SK-N-SH (cell line): Measurements from ENCODE around the gene PTGR2. TPM values are rescaled to one million over a fixed set of nuclear protein-coding genes. Genes with fewer than 3 reads are reported as not detected.

ENCODE experiments used
- CTCF ChIA-PET: fragments of 300-600, 350-600 bp; formaldehyde crosslinking; extraction: SDS; loops from one replicate; lab custom pipeline; 2021; lab: Yijun Ruan, JAX
- POLR2A ChIA-PET: fragments of 350-600 bp; sonication (Branson Sonifier 250); formaldehyde crosslinking; extraction: SDS; loops from one replicate; lab custom pipeline; 2020; ENCODE audit warnings: antibody characterized with exemption, inconsistent platforms; lab: Yijun Ruan, JAX
- DNase-seq: peaks from one replicate; pipeline ENCODE4 v3.0.0; 2012
- H2AFZ ChIP-seq: fragments of 200-600 bp; sonication (generic); 2 replicates; pipeline ENCODE4 v1.8.1; 2016; ENCODE audit warnings: antibody characterized with exemption, mild to moderate bottlenecking, low read depth
- H3F3A ChIP-seq: fragments of 200-600 bp; sonication (generic); replicated peaks from 2 replicates; pipeline ENCODE3; 2016; ENCODE audit warnings: antibody characterized with exemption, mild to moderate bottlenecking; ENCODE audit not compliant: insufficient read depth
- H3K27ac ChIP-seq, 2 experiments: fragments of 200-500 bp in 1 of 2; fragments of 200-600 bp in 1 of 2; sonication (Bioruptor generic) in 1 of 2; sonication (generic), shearing (Covaris generic) in 1 of 2; 2 replicates each; pipeline versions ENCODE4 v1.5.1 to v1.6.1; 2014 to 2016; ENCODE audit warnings: low read depth in 2 of 2, inconsistent platforms in 1 of 2, low read length in 1 of 2, mild to moderate bottlenecking in 1 of 2, mixed read lengths in 1 of 2
- H3K27me3 ChIP-seq: fragments of 200-600 bp; sonication (generic), shearing (Covaris generic); 2 replicates; pipeline ENCODE4 v1.6.1; 2016; ENCODE audit warnings: mixed run types; ENCODE audit not compliant: insufficient read depth
- H3K36me3 ChIP-seq, 2 experiments: fragments of 200-500 bp in 1 of 2; fragments of 200-600 bp in 1 of 2; sonication (Bioruptor generic) in 1 of 2; sonication (generic) in 1 of 2; replicated peaks in 1 of 2; 2 replicates each; pipeline versions ENCODE3 to v1.5.1; 2014 to 2016; ENCODE audit warnings: low read length in 1 of 2, mild to moderate bottlenecking in 1 of 2; ENCODE audit not compliant: insufficient read depth in 2 of 2, control insufficient read depth in 1 of 2
- H3K4me1 ChIP-seq, 2 experiments: fragments of 200-500 bp in 1 of 2; fragments of 200-600 bp in 1 of 2; sonication (Bioruptor generic) in 1 of 2; sonication (generic), shearing (Covaris generic) in 1 of 2; 2 replicates each; pipeline versions ENCODE4 v1.5.1 to v1.6.1; 2014 to 2016; ENCODE audit warnings: low read depth in 1 of 2, low read length in 1 of 2, mixed run types in 1 of 2; ENCODE audit not compliant: insufficient read depth in 2 of 2, control insufficient read depth in 1 of 2
- H3K4me2 ChIP-seq: fragments of 200-600 bp; sonication (generic), shearing (Covaris generic); 2 replicates; pipeline ENCODE4 v1.6.1; 2017; ENCODE audit warnings: mixed run types
- H3K4me3 ChIP-seq, 2 experiments: fragments of 200-500 bp in 1 of 2; fragments of 200-600 bp in 1 of 2; sonication (Bioruptor generic) in 1 of 2; sonication (generic), shearing (Covaris generic) in 1 of 2; 2 replicates each; pipeline versions ENCODE4 v1.5.1 to v1.8.1; 2014 to 2016; ENCODE audit warnings: low read depth in 2 of 2, inconsistent platforms in 1 of 2, low read length in 1 of 2, mild to moderate bottlenecking in 1 of 2, mixed read lengths in 1 of 2, moderate library complexity in 1 of 2
- H3K79me2 ChIP-seq: fragments of 200-600 bp; sonication (generic); 2 replicates; pipeline ENCODE4 v1.8.1; 2017; ENCODE audit warnings: mild to moderate bottlenecking; ENCODE audit not compliant: insufficient read depth
- H3K9ac ChIP-seq: fragments of 200-600 bp; sonication (generic); 2 replicates; pipeline ENCODE4 v1.6.1; 2017; ENCODE audit warnings: mixed run types
- H3K9me2 ChIP-seq: fragments of 200-600 bp; sonication (generic); 2 replicates; pipeline ENCODE4 v1.6.1; 2017; ENCODE audit warnings: mixed run types
- H3K9me3 ChIP-seq: fragments of 200-600 bp; sonication (generic); 2 replicates; pipeline ENCODE4 v1.6.1; 2017; ENCODE audit warnings: mixed run types, mild to moderate bottlenecking, moderate library complexity
- H4K20me1 ChIP-seq: fragments of 200-600 bp; sonication (generic); 2 replicates; pipeline ENCODE4 v1.6.1; 2017; ENCODE audit warnings: mild to moderate bottlenecking, mixed run types; ENCODE audit not compliant: insufficient read depth
- CHD2 ChIP-seq: fragments of 150-350 bp; IDR thresholded peaks from 2 replicates; pipeline ENCODE4 v1.6.1; 2018; ENCODE audit warnings: low read length; ENCODE audit not compliant: partially characterized antibody
- ELF1 ChIP-seq: IDR thresholded peaks from 2 replicates; pipeline ENCODE4 v1.4.0; 2012
- EP300 ChIP-seq, 2 experiments: IDR thresholded peaks; 2 replicates each; pipeline versions ENCODE4 v1.4.0 to v1.6.1; 2012; ENCODE audit warnings: borderline replicate concordance in 1 of 2, low read depth in 1 of 2, low read length in 1 of 2
- FOXJ3 ChIP-seq: sonication (generic); formaldehyde crosslinking; IDR thresholded peaks from 2 replicates; pipeline ENCODE4 v1.5.1; 2020; ENCODE audit warnings: mild to moderate bottlenecking, missing genetic modification reagents
- FOXM1 ChIP-seq: IDR thresholded peaks from 2 replicates; pipeline ENCODE4 v1.4.0; 2012; ENCODE audit warnings: low read depth, mild to moderate bottlenecking
- JUND ChIP-seq: IDR thresholded peaks from 2 replicates; pipeline ENCODE4 v1.4.0; 2012
- MXI1 ChIP-seq: IDR thresholded peaks from 2 replicates; pipeline ENCODE4 v1.6.1; 2012; ENCODE audit warnings: mild to moderate bottlenecking, low read depth, low read length, improper control_type of control experiment
- NRF1 ChIP-seq: IDR thresholded peaks from 2 replicates; pipeline ENCODE4 v1.6.1; 2012; ENCODE audit warnings: low read depth, mild to moderate bottlenecking, low read length
- RAD21 ChIP-seq: IDR thresholded peaks from 2 replicates; pipeline ENCODE4 v1.6.1; 2012; ENCODE audit warnings: mild to moderate bottlenecking, low read length
- RCOR1 ChIP-seq: fragments of 150-350 bp; IDR thresholded peaks from 2 replicates; pipeline ENCODE4 v1.6.1; 2017; ENCODE audit warnings: antibody characterized with exemption, low read length
- RFX5 ChIP-seq: IDR thresholded peaks from 2 replicates; pipeline ENCODE4 v1.6.1; 2012; ENCODE audit warnings: mild to moderate bottlenecking, improper control_type of control experiment, low read length
- SMC3 ChIP-seq: IDR thresholded peaks from 2 replicates; pipeline ENCODE4 v1.6.1; 2012; ENCODE audit warnings: low read depth, low read length, improper control_type of control experiment
- TEAD4 ChIP-seq: IDR thresholded peaks from 2 replicates; pipeline ENCODE4 v1.4.0; 2012; ENCODE audit warnings: mild to moderate bottlenecking, borderline replicate concordance; ENCODE audit not compliant: insufficient read depth
- WGBS: methylation state at CpG from one replicate; pipeline ENCODE4 v1.1.6; 2017; ENCODE audit warnings: low lambda C conversion rate; 5-methylcytosine and 5-hydroxymethylcytosine counted together
- polyA plus RNA-seq, 3 experiments: library from polyadenylated mRNA; depleted of rRNA; stranded (reverse); fragments of >200 nt; gene quantifications; 2 replicates each; pipeline ENCODE4 v1.2.3, GENCODE V29; 2012
- TF ChIP-seq, protein P1 (sequence below): IDR thresholded peaks from 2 replicates; pipeline ENCODE4 v1.4.0; 2012; ENCODE audit warnings: low read depth, borderline replicate concordance
- TF ChIP-seq, protein P2 (sequence below): IDR thresholded peaks from 2 replicates; pipeline ENCODE4 v1.4.0; 2012; ENCODE audit warnings: low read depth, borderline replicate concordance
- TF ChIP-seq, protein P3 (sequence below): fragments of 150-350 bp; IDR thresholded peaks from 2 replicates; pipeline ENCODE4 v1.6.1; 2017; ENCODE audit warnings: antibody characterized with exemption, low read length, low read depth, borderline replicate concordance

The PTGR2 gene
- polyA plus RNA-seq, 1 of the 3 experiments (the other 2 are of a cell fraction) = 7.1 TPM

DNA sequence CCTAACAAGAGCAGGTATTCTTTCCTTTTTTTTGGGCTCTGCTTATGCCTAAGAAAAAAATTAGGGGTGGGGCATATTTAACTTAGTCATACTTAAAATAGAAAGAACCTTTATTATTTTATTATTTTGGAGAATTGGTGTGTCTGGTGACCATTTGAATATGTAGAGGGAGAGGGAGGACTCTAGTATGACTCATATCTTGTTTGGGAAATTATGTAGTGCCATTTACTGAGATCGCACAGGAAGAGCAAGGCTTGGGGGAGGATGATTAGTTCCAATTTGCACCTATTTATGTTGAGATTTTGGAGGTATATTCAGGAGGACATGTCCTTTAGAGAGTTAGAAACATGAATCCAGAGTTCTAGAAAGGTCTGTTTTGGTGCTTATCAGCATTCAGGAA is 44.9 kb downstream of the PTGR2 start:
- H3K79me2 ChIP-seq = peaks cover 61% of the 10 kb centered on the region
- H3K9me2 ChIP-seq = no peaks in the 10 kb centered on the region
- peaks cover 18% of the 10 kb centered on the region for H4K20me1 ChIP-seq
- H3K27me3 ChIP-seq = no peaks in the 10 kb centered on the region
- 94% methylated on average over 1 of the region's 1 CpG for WGBS
- no peak for DNase-seq
- H3K27ac ChIP-seq = no peak overlapping the region
- TF ChIP-seq, protein P1, sequence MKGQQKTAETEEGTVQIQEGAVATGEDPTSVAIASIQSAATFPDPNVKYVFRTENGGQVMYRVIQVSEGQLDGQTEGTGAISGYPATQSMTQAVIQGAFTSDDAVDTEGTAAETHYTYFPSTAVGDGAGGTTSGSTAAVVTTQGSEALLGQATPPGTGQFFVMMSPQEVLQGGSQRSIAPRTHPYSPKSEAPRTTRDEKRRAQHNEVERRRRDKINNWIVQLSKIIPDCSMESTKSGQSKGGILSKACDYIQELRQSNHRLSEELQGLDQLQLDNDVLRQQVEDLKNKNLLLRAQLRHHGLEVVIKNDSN = no peak
- no peak for TF ChIP-seq NRF1
- TF ChIP-seq MXI1 = no peak
- no peak for TF ChIP-seq FOXM1
- TF ChIP-seq CHD2 = no peak
- TF ChIP-seq EP300 (IDR thresholded peaks at IDR 0.05; ENCODE audit: borderline replicate concordance in 1 of 2, low read depth in 1 of 2, low read length in 1 of 2) = no peak
- no peak for TF ChIP-seq RAD21
- TF ChIP-seq JUND = no peak
- TF ChIP-seq, protein P2, sequence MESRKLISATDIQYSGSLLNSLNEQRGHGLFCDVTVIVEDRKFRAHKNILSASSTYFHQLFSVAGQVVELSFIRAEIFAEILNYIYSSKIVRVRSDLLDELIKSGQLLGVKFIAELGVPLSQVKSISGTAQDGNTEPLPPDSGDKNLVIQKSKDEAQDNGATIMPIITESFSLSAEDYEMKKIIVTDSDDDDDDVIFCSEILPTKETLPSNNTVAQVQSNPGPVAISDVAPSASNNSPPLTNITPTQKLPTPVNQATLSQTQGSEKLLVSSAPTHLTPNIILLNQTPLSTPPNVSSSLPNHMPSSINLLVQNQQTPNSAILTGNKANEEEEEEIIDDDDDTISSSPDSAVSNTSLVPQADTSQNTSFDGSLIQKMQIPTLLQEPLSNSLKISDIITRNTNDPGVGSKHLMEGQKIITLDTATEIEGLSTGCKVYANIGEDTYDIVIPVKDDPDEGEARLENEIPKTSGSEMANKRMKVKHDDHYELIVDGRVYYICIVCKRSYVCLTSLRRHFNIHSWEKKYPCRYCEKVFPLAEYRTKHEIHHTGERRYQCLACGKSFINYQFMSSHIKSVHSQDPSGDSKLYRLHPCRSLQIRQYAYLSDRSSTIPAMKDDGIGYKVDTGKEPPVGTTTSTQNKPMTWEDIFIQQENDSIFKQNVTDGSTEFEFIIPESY = no peak
- ChIA-PET CTCF (interaction anchor here (1.0 kb wide), 1 partner anchor 12 kb away, joined by 3 read pairs; no protein-coding TSS in a partner anchor), POLR2A (interaction anchor here (1.4 kb wide), 1 partner anchor 10 kb away, joined by 7 read pairs; the partner anchor contains the start of gene ZNF410)
- H3K9ac ChIP-seq = no peak overlapping the region
- no peak overlapping the region for H2AFZ ChIP-seq
- peaks cover 7% of the 10 kb centered on the region for H3F3A ChIP-seq
- no peak overlapping the region for H3K4me2 ChIP-seq
- no peaks in the 10 kb centered on the region for H3K4me1 ChIP-seq
- peaks cover 62 to 74% of the 10 kb centered on the region in 2 experiments for H3K36me3 ChIP-seq
- no peak overlapping the region for H3K4me3 ChIP-seq
- H3K9me3 ChIP-seq = no peaks in the 10 kb centered on the region

DNA sequence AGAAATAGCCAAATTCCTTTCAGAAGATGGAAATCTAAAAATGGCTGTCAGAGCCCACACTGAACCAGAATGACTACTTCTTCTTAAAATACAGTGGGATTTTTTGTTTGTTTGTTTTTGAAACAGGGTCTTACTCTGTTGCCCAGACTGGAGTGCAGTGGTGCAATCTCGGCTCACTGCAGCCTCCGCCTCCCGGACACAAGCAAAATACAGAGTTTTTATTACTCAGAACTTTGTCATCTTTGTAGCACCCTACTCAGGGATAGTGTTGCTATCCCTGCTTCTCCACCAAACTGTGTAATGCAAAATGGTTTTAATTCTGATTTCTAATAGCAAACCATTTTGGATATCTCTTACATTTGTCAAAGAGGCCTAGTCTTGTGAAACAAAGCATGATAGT is 51.4 kb downstream of the PTGR2 start:
- peaks cover 61 to 88% of the 10 kb centered on the region in 2 experiments for H3K36me3 ChIP-seq

More for the DNA sequence above, 51.4 kb downstream of the PTGR2 start:
- Histone ChIP-seq H3K9me3 (no peaks in the 10 kb centered on the region), H3K27ac (no peak overlapping the region), H3K4me3 (no peak overlapping the region), H3K4me2 (no peak overlapping the region), H3K9ac (no peak overlapping the region), H3K79me2 (peaks cover 35% of the 10 kb centered on the region; the same call in 1 of the 2 replicates), H3K27me3 (no peaks in the 10 kb centered on the region), H3F3A (peaks cover 6% of the 10 kb centered on the region), H4K20me1 (no peaks in the 10 kb centered on the region)
- CTCF ChIA-PET = no interaction called here
- DNase-seq = no peak
- TF ChIP-seq SMC3 = no peak
- no peak for TF ChIP-seq RCOR1
- TF ChIP-seq TEAD4 = no peak
- no peak for TF ChIP-seq ELF1
- TF ChIP-seq, protein P3, sequence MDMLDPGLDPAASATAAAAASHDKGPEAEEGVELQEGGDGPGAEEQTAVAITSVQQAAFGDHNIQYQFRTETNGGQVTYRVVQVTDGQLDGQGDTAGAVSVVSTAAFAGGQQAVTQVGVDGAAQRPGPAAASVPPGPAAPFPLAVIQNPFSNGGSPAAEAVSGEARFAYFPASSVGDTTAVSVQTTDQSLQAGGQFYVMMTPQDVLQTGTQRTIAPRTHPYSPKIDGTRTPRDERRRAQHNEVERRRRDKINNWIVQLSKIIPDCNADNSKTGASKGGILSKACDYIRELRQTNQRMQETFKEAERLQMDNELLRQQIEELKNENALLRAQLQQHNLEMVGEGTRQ = no peak
- no peak for TF ChIP-seq MXI1
- no peak for TF ChIP-seq FOXJ3
- no peak for TF ChIP-seq RFX5
- no peak for TF ChIP-seq JUND
- TF ChIP-seq CHD2 = no peak
- TF ChIP-seq, all 33 proteins: peak for 0
- no peak overlapping the region for H2AFZ ChIP-seq
- H3K4me1 ChIP-seq = no peaks in the 10 kb centered on the region
- no peaks in the 10 kb centered on the region for H3K9me2 ChIP-seq
- WGBS = 96% methylated on average over 3 of the region's 3 CpGs
- POLR2A ChIA-PET = no interaction called here
